KOPT-K1 (cell line): ENCODE data around the gene STXBP6.
"Not testable (repeated sequence)": the region's sequence is repeated elsewhere in the genome, so short reads cannot be mapped to it uniquely, and the experiment has no call there.

Experiments
- H3K27ac ChIP-seq: fragments of 200-600 bp; sonication (generic); 2 replicates; pipeline ENCODE4 v1.5.1; 2016; ENCODE audit warnings: antibody characterized with exemption, mild to moderate bottlenecking, low read depth, low read length; ENCODE audit not compliant: poor library complexity, severe bottlenecking
- H3K36me3 ChIP-seq: fragments of 200-600 bp; sonication (generic); 2 replicates; pipeline ENCODE4 v1.5.1; 2017; ENCODE audit warnings: antibody characterized with exemption, mild to moderate bottlenecking, low read length, moderate library complexity; ENCODE audit not compliant: insufficient read depth
- H3K9me3 ChIP-seq: fragments of 200-600 bp; sonication (generic); 2 replicates; pipeline ENCODE4 v1.5.1; 2017; ENCODE audit warnings: antibody characterized with exemption, low read length, mild to moderate bottlenecking; ENCODE audit not compliant: insufficient read depth, poor library complexity, severe bottlenecking

The STXBP6 gene

DNA sequence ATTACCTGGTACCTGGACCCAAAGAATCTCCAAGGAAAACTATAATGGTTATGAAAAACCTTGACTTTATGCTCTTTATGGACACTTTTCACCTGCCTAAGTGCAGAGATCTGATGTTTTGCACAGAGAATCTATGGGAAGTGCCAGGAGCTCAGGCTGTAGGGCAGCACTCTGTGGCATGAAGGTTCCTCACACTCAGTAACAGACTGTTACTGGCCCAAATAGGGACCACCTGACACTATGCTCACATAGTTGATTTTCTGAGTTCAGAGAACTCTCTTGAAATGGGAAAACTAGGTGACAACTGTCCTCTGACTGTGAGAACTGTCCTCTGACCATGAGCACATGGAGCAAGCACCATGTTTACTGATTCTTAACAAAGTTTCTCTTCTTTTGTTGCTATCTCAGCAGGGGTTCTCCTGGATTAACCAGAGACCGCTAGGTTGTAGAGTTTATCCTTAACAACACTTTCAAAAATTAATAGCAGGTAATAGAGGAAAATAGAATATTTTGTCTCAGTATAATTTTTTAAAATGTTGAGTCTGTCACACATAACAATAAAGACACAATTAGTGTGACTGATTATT is 101.6 kb downstream of the STXBP6 start:
- H3K36me3 ChIP-seq: no peaks in the 10 kb centered on the region
- H3K27ac ChIP-seq: no peak overlapping the region
- no peaks in the 10 kb centered on the region for H3K9me3 ChIP-seq

DNA sequence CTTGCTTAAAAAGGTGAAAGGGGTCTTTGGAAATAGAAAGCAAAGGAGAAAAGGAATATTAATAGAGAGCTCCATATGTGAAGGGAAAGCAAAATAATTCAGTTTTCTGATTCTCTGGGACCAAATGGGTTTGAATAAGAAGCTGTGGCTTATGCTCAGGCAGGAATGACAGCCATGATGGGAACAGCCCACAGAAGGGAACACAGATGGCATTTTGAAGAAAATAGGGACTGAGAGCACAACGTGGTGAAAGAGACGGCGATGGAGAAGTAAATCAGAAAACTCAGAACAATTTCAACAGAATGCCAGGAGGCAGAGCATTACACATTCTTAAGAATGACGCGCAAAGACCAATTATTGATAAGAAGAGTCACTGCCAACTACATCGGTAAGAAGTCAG is 102.8 kb downstream of the STXBP6 start:
- H3K9me3 ChIP-seq: no peaks in the 10 kb centered on the region
- no peaks in the 10 kb centered on the region for H3K36me3 ChIP-seq
- H3K27ac ChIP-seq: no peak overlapping the region

DNA sequence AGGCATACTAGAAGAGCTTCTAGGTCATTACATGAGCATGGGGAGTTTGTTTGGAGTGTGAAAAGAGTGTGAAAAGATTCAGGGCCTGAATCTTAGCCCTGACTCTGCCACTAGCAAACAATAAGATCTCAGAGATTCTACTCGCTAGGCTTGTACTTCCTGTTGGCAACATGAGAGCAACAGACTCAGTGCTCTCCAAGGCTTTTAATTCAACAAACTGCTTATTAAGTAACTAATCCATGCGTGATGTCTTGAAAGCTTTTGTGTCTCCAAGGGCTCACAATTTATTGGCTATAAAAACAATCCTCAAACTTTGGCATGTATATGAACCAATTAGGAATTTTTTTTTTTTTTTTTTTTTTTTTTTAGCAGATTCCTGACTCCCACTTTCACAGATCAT is 105.1 kb downstream of the STXBP6 start:
- Histone ChIP-seq H3K27ac (no peak overlapping the region), H3K9me3 (no peaks in the 10 kb centered on the region), H3K36me3 (no peaks in the 10 kb centered on the region)

DNA sequence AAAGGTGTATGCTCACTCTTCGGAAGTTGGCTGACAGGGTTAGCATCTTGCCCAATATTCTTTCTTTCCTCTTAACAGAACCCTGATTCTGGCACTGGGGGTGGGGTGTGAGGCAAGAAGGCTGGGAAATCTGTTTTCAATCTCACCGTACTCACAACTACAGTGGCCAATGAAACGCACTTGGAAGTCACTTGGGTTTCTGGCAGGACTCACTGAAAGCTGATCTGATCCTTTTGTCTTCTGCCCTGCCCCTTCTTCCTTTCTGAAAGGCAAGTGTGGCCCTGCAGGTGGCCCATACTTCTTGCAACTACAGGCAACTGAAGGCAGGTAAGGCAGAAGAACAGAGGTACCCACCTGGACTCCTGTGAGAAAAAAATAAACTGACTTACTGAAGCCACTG is 106.9 kb downstream of the STXBP6 start:
- no peaks in the 10 kb centered on the region for H3K9me3 ChIP-seq
- H3K27ac ChIP-seq: no peak overlapping the region
- H3K36me3 ChIP-seq: no peaks in the 10 kb centered on the region

DNA sequence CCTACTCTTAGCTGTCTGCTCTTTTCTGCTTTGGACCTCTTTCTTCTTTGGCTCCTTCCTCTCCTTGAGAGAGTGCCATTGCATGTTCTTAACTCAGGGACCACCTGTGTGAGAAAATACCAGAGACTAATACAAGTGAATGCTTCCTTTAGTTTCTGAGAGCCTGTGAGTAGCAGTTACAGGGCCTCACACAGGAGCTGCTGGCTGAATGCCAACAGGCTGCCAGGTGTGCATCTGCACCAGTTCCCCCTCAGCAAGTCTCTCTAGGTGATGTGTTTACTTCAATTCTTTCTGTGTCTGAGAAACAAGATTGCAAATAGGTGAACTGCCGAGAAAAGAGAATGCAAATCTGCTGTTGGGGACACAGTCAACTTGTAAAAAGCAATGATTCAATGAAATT is 108.2 kb downstream of the STXBP6 start:
- Histone ChIP-seq H3K9me3 (no peaks in the 10 kb centered on the region), H3K27ac (no peak overlapping the region), H3K36me3 (no peaks in the 10 kb centered on the region)

DNA sequence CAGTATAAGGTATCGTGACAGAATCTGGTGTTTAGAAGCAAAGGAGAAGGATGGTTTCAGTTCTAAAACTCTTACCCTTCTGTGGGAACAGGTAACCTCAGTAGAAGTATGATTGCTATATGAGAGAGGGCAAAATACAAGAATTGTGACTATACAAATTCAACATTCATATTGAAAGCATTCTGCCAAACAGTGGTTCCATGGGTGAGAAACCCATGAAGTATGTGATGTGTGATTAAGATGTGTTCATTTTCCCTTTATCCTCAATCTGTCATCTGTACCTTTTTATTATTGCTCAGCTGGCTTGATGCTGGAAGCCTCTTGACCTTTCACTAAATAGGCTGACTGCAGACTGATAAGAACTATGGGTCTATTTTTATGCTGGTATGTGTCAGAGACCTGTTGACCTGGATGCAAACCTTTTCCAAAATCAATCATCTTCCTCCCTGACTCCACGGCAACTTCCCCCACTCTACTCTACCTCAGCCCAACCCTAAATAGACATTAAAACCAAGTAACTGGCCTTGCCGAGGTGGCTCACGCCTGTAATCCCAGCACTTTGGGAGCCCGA is 109.6 kb downstream of the STXBP6 start:
- Histone ChIP-seq H3K36me3 (no peaks in the 10 kb centered on the region), H3K27ac (no peak overlapping the region)

DNA sequence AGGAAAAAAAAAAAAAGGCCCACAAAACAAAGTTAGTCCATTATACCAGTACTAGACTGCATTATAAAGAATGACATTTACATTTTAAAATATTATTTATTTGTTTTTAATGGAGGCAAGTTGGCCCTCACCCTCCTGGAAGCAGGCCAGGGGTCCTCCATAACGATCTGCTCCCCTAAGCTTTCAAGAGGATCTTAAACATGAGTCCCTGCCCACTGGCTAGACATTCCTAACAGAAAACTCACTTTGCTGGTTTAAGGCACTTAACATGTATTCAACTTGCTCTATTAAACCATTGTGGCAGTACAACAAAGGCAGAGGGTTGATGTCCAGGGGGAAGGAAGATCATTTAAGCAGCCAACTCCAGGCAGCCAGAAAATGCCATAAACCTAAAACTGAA is 111.4 kb downstream of the STXBP6 start:
- Histone ChIP-seq H3K9me3 (no peaks in the 10 kb centered on the region), H3K36me3 (no peaks in the 10 kb centered on the region), H3K27ac (no peak overlapping the region)

More for the DNA sequence above, 109.6 kb downstream of the STXBP6 start:
- no peaks in the 10 kb centered on the region for H3K9me3 ChIP-seq

DNA sequence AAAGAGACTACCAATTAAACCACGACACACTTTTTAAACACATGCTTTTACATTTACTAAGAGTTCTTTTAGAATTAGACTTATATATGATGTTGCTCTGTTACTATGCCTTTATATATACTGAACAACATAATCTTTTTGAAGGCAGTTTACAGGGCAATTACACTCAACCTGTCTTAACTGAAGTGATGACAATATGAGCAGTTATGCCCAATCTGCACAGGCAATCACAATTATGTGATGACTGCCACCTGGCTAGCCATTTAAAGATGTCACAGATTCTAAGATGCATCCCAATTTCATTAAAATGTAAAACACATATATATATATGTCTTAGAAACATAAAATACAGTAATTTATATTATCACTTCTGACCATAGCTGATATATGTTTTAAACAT is 112.6 kb downstream of the STXBP6 start:
- H3K9me3 ChIP-seq: no peaks in the 10 kb centered on the region
- H3K27ac ChIP-seq: no peak overlapping the region
- H3K36me3 ChIP-seq: no peaks in the 10 kb centered on the region

DNA sequence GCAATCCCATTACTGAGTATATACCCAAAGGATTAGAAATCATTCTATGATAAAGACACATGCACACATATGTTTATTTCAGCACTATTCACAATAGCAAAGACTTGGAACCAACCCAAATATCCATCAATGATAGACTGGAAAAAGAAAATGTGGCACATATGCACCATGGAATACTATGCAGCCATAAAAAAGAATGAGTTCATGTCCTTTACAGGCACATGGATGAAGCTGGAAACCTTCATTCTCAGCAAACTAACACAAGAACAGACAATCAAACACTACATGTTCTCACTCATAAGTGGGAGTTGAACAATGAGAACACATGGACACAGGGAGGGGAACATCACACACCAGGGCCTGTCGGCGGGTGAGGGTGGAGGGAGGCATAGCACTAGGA is 113.2 kb downstream of the STXBP6 start:
- H3K36me3 ChIP-seq, H3K27ac ChIP-seq, H3K9me3 ChIP-seq: not testable (repeated sequence)

DNA sequence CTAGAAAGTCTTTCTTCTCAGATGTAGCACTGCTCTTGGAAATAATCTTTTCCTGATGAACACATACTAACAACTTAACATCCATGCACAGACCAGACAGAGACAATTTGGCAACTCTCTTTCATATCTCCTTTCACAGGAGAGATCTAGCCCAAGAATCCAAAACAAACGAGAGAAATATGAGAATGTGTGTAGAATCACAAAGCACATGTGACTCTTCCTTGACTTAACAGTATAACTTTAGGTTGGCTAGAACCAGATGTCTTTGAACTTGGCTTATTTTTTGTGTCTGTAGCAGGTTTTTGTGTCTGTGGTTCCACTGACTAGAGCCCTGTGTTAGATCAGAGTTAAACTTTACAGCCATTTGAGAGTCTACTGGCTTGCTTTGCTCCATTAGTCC is 114.2 kb downstream of the STXBP6 start:
- Histone ChIP-seq H3K27ac (no peak overlapping the region), H3K36me3 (no peaks in the 10 kb centered on the region), H3K9me3 (no peaks in the 10 kb centered on the region)

DNA sequence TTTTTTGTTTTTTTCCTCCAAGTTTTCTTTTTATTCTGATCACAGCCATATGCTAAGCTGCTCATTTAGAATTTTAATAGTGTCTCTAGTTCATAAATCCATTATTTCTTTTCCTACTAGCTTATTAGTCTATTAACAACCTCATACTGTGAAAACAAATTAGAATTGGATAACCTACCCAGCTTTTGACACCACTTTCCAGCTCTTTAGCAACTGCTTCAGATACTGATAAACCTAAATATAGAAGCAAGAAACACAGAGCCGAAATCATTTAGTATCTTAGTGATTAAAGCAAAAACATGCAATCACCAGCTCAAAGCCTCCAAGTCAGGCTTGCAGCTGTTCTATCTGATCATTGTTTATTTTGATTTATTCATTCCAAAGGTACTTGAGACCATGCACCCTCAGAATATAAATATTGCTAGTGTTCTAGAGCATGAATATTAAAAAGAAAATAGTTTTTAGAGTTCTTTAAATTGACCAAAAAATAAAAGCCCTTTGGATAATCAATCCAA is 121.5 kb downstream of the STXBP6 start:
- Histone ChIP-seq H3K9me3 (no peaks in the 10 kb centered on the region), H3K36me3 (no peaks in the 10 kb centered on the region), H3K27ac (no peak overlapping the region)

DNA sequence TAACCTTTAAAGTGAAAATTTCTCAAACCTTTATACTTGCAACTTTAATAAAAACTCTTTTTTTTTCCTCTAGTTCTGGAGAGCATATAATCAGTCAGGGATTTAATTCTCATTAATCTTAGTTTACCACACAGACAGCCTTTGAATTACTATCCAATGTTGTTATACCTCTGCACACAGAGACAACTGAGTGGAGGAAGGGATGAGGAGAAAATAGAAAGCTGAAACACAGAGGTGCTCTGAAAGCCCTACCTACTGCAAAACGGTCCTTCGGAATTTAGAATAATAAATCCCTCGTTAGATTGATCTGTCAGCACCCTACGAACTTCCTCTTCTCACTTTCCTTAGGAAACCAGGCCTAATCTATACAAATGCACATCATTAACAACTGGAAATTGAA is 122.1 kb downstream of the STXBP6 start:
- no peak overlapping the region for H3K27ac ChIP-seq
- H3K36me3 ChIP-seq: no peaks in the 10 kb centered on the region
- no peaks in the 10 kb centered on the region for H3K9me3 ChIP-seq

DNA sequence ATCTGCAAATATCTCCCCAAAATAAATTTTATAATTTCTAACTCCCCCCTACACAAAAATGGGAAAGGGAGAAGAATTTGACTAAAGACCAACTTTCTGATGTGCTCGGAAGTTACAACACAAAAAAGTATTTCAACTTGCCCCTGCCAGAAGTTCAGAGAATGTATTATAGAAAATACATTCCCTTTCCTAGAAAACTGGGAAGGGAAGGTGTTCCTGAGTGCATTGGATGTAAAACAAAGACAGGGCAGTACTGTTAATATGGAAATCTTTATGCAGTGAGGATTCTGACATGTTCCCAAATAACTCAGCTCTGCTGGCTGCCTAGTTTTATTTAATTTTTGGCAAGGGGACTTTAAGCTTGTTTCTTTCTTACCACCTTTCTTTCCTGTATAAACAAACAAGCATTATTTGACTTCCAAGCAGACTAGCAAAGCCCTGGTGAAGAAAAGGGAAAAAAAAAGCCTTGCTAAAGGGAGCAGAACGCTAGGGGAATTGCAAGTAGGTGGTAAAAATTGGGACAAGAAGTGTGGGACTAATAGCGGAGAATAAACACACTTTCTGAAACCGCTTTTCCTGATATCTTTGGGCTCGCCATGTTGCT is 124.1 kb downstream of the STXBP6 start:
- no peaks in the 10 kb centered on the region for H3K36me3 ChIP-seq
- H3K9me3 ChIP-seq: no peaks in the 10 kb centered on the region

DNA sequence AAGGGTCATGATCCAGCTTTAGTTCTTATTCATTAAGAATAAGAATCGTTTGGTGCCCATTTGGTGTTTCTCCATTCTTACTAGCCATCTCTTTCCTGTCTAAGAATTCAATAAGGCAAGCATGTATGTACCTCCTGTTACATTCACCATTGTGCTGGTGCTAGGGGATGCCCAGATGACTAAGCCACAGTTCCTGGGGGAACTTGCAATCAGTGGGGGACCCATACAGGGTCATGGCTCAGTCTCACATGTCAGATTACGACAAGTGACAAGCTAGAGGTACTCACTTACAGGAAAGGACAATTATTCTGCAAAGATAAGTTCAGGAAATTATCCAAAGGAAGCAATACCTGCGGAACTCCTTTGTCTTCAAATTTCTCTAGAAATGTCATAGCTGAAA is 125.4 kb downstream of the STXBP6 start:
- Histone ChIP-seq H3K36me3 (no peaks in the 10 kb centered on the region), H3K9me3 (no peaks in the 10 kb centered on the region), H3K27ac (no peak overlapping the region)

More for the DNA sequence above, 124.1 kb downstream of the STXBP6 start:
- H3K27ac ChIP-seq: no peak overlapping the region

DNA sequence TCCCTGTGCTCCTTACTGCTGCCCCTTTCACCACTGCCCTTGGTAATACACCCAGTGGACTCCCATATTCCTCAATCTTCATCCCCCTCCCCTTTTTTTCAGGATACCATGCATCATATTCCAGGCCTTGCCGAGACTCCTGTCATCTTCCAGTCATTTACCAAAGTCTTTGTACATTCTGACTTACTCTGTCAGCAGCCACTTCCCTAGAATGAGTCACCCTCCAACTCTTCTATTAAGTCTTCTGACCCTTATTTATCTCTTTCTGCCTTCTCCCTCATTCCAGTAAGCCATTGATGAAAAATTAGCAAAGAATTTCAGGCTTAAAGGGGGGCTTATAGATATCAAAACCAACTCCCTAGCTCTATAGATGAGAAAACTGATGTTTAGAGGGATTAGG is 128.0 kb downstream of the STXBP6 start:
- Histone ChIP-seq H3K9me3 (no peaks in the 10 kb centered on the region), H3K27ac (no peak overlapping the region), H3K36me3 (no peaks in the 10 kb centered on the region)
